ENCODE results near the gene HCAR2.
"Not testable (repeated sequence)": the region's sequence is repeated elsewhere in the genome, so short reads cannot be mapped to it uniquely, and the experiment has no call there.

HCAR2 gene

GRCh38 chr12:122715211-122715610, 12.1 kb upstream of the HCAR2 start:
- not testable (repeated sequence) for DNase-seq

- DNase-seq = not testable (repeated sequence)
Measured at GRCh38 chr12:122713491-122714188, 10.5 kb upstream of the HCAR2 start.

- not testable (repeated sequence) for DNase-seq
Measured at GRCh38 chr12:122711266-122711665, 8.1 kb upstream of the HCAR2 start.

- DNase-seq = not testable (repeated sequence)
Measured at GRCh38 chr12:122710341-122710740, 7.2 kb upstream of the HCAR2 start.

GRCh38 chr12:122709287-122709686, 6.1 kb upstream of the HCAR2 start:
- DNase-seq = not testable (repeated sequence)

GRCh38 chr12:122703841-122704240, 684 bp upstream of the HCAR2 start:
- DNase-seq = not testable (repeated sequence)

GRCh38 chr12:122701481-122701880, 1.7 kb downstream of the HCAR2 start:
- not testable (repeated sequence) for DNase-seq

GRCh38 chr12:122700038-122700710, 3.0 kb downstream of the HCAR2 start:
- DNase-seq = not testable (repeated sequence)

GRCh38 chr12:122696922-122697321, 6.2 kb downstream of the HCAR2 start:
- not testable (repeated sequence) for DNase-seq

- DNase-seq = no peak
Measured at GRCh38 chr12:122691566-122691965, 11.6 kb downstream of the HCAR2 start.

- DNase-seq = no peak
Measured at GRCh38 chr12:122688291-122688690, 14.9 kb downstream of the HCAR2 start.

- DNase-seq = no peak
Measured at GRCh38 chr12:122687086-122687485, 16.1 kb downstream of the HCAR2 start.

GRCh38 chr12:122686538-122686937, 16.6 kb downstream of the HCAR2 start:
- DNase-seq = no peak

GRCh38 chr12:122684297-122684813, 18.8 kb downstream of the HCAR2 start:
- DNase-seq = peak; percentile 75 to 78

GRCh38 chr12:122681814-122682213, 21.3 kb downstream of the HCAR2 start:
- no peak for DNase-seq

GRCh38 chr12:122680989-122681388, 22.2 kb downstream of the HCAR2 start:
- DNase-seq = not testable (repeated sequence)

- DNase-seq = not testable (repeated sequence)
Measured at GRCh38 chr12:122676781-122677180, 26.4 kb downstream of the HCAR2 start.

GRCh38 chr12:122676015-122676414, 27.1 kb downstream of the HCAR2 start:
- DNase-seq = not testable (repeated sequence)

- no peak for DNase-seq
Measured at GRCh38 chr12:122672515-122672914, 30.6 kb downstream of the HCAR2 start.

- DNase-seq = no peak
Measured at GRCh38 chr12:122669397-122670070, 33.6 kb downstream of the HCAR2 start.

GRCh38 chr12:122668268-122668667, 34.9 kb downstream of the HCAR2 start:
- DNase-seq = peak; percentile 50 to 72

- no peak for DNase-seq
Measured at GRCh38 chr12:122665759-122666158, 37.4 kb downstream of the HCAR2 start.

- DNase-seq = no peak
Measured at GRCh38 chr12:122665349-122665748, 37.8 kb downstream of the HCAR2 start.

- DNase-seq = no peak
Measured at GRCh38 chr12:122661938-122662337, 41.2 kb downstream of the HCAR2 start.
